Psoas muscle (tissue), 8 donors: ENCODE data around the gene ZFYVE9. TPM values are rescaled to one million over a fixed set of nuclear protein-coding genes. Genes with fewer than 3 reads are reported as not detected.

Source experiments
- ATAC-seq, 4 donors: fragments of 200-7000 bp; cut with Tn5 transposase; one replicate each; pipeline ENCODE4 v1.9.1; 2020; ENCODE audit warnings: moderate library complexity in 3 of 4, mild to moderate bottlenecking in 2 of 4
- DNase-seq, 2 donors: peaks; one replicate each; pipeline ENCODE4 v3.0.0-alpha.2; 2020
- H3K27ac ChIP-seq: fragments of 200-600 bp; one replicate; pipeline ENCODE4 v1.8.0; 2022
- H3K27me3 ChIP-seq, 3 donors: fragments of 200-600 bp in 1 of 3; one replicate each; pipeline versions ENCODE4 v1.6.1 to v1.8.0; 2013 to 2022; ENCODE audit warnings: low read length in 2 of 3, mild to moderate bottlenecking in 2 of 3, moderate library complexity in 1 of 3; ENCODE audit not compliant: insufficient read depth in 3 of 3
- H3K36me3 ChIP-seq, 2 donors: fragments of 200-600 bp in 1 of 2; one replicate each; pipeline versions ENCODE4 v1.6.1 to v1.8.0; 2013 to 2022; ENCODE audit warnings: low read depth in 1 of 2, mild to moderate bottlenecking in 1 of 2, moderate library complexity in 1 of 2; ENCODE audit not compliant: insufficient read depth in 1 of 2
- H3K4me1 ChIP-seq: fragments of 200-600 bp; one replicate; pipeline ENCODE4 v1.8.0; 2022
- H3K4me3 ChIP-seq: fragments of 200-600 bp; one replicate; pipeline ENCODE4 v1.8.0; 2022; ENCODE audit warnings: mild to moderate bottlenecking
- H3K9me3 ChIP-seq: fragments of 200-600 bp; one replicate; pipeline ENCODE4 v1.8.0; 2022
- CTCF ChIP-seq: fragments of 200-600 bp; IDR thresholded peaks from one replicate; pipeline ENCODE4 v1.8.0; 2022; ENCODE audit warnings: antibody characterized with exemption
- WGBS, 3 donors: extraction: QIAGEN DNeasy Blood & Tissue Kit; methylation state at CpG; one replicate each; pipeline versions ENCODE4 v1.1.6 to v1.1.7; 2013; 5-methylcytosine and 5-hydroxymethylcytosine counted together
- intact Hi-C, 2 donors: fragments of 100-400 bp; cut with DNase I; formaldehyde crosslinking; loops; one replicate each; pipeline versions ENCODE4 v1.11.0 to v1.14.2; 2022
- polyA plus RNA-seq, 3 donors: library from polyadenylated mRNA; stranded (reverse); fragments of 200-250 nt; gene quantifications; one replicate each; pipeline ENCODE4 v1.2.3, GENCODE V29; 2013
- total RNA-seq, 4 donors: library from RNA; stranded (reverse); fragmentation: NEBNext Ultra II Directional in 2 of 4; extraction: Animal tissue kit (Norgen Biotek cat#: 25700) in 2 of 4; gene quantifications; one replicate each; pipeline versions ENCODE4 v1.2.1 to v1.2.4, GENCODE V29; 2021 to 2023
- donor health status: healthy with polysubstance abuse.
- donor health status: DM: no; HTN: no; CAD: no; lungs with moderate emphysema.
- donor health status: Bipolar disorder and iron deficiency.
- donor health status: healthy.
- donor health status: DM: yes; HTN: yes; CAD: no.
- donor health status: DM: no; HTN: no; CAD: no.
- donor health status: DM: no; HTN: no; CAD: no.
- donor health status: DM: yes; HTN: yes; CAD: no.

The ZFYVE9 gene
- total and polyA plus RNA-seq, 7 donors, result 14.7 to 39.1 (median 31.4) TPM

- H3K27ac ChIP-seq, result no peak overlapping the region
- WGBS, 3 donors, result 94 to 95% (median 95%) methylated on average over 5 of the region's 5 CpGs
- no peaks in the 10 kb centered on the region for H3K4me1 ChIP-seq
- no peaks in the 10 kb centered on the region for H3K27me3 ChIP-seq
- no peak overlapping the region for H3K4me3 ChIP-seq
- H3K36me3 ChIP-seq, result peaks cover 0 to 7% of the 10 kb centered on the region in 2 donors
- no peak for TF ChIP-seq CTCF
- intact Hi-C loops, result no loop called here
- peaks cover 12% of the 10 kb centered on the region for H3K9me3 ChIP-seq
- no peak for DNase-seq
- ATAC-seq, result no peak
These were observed 75.1 kb downstream of the ZFYVE9 start for GRCh38 chr1:52216907-52217458.

GRCh38 chr1:52225174-52225573 is 83.3 kb downstream of the ZFYVE9 start:
- no peak for DNase-seq
- intact Hi-C loops, result no loop called here
- no peak for TF ChIP-seq CTCF
- Histone ChIP-seq H3K4me1 (no peaks in the 10 kb centered on the region), H3K27me3 (no peaks in the 10 kb centered on the region), H3K4me3 (no peak overlapping the region), H3K27ac (no peak overlapping the region), H3K9me3 (peaks cover 14% of the 10 kb centered on the region), H3K36me3 (no peaks in the 10 kb centered on the region)
- 96 to 98% (median 97%) methylated on average over 10 of the region's 10 CpGs for WGBS, 3 donors
- ATAC-seq, result no peak

- intact Hi-C loops, result no loop called here
- ATAC-seq (peak in 3 of 4 donors; percentile 53 to 72 (median 65)), DNase-seq (no peak)
- no peak for TF ChIP-seq CTCF
- H3K9me3 ChIP-seq, result peaks cover 14% of the 10 kb centered on the region
- no peaks in the 10 kb centered on the region for H3K27me3 ChIP-seq
- no peaks in the 10 kb centered on the region for H3K36me3 ChIP-seq
- H3K4me3 ChIP-seq, result no peak overlapping the region
- WGBS, 3 donors, result 96 to 99% (median 99%) methylated on average over 2 to 3 of the region's 3 CpGs
- no peak overlapping the region for H3K27ac ChIP-seq
- H3K4me1 ChIP-seq, result peaks cover 5% of the 10 kb centered on the region
These were observed 87.6 kb downstream of the ZFYVE9 start for GRCh38 chr1:52229494-52229893.

- Histone ChIP-seq H3K27ac (no peak overlapping the region), H3K4me3 (no peak overlapping the region), H3K9me3 (no peaks in the 10 kb centered on the region), H3K4me1 (peaks cover 5% of the 10 kb centered on the region), H3K36me3 (no peaks in the 10 kb centered on the region), H3K27me3 (no peaks in the 10 kb centered on the region)
- intact Hi-C loops, result no loop called here
- no peak for TF ChIP-seq CTCF
- ATAC-seq, result no peak
- no peak for DNase-seq
- 97 to 99% (median 97%) methylated on average over 1 of the region's 1 CpG for WGBS, 3 donors
These were observed 91.6 kb downstream of the ZFYVE9 start for GRCh38 chr1:52233463-52233862.

- ATAC-seq (no peak), DNase-seq (no peak)
- Histone ChIP-seq H3K9me3 (no peaks in the 10 kb centered on the region), H3K36me3 (no peaks in the 10 kb centered on the region), H3K4me3 (no peak overlapping the region), H3K27ac (no peak overlapping the region), H3K27me3 (no peaks in the 10 kb centered on the region), H3K4me1 (peaks cover 5% of the 10 kb centered on the region)
- intact Hi-C loops, result no loop called here
- WGBS, 3 donors, result 91 to 93% (median 92%) methylated on average over 4 of the region's 4 CpGs
- no peak for TF ChIP-seq CTCF
These were observed 92.1 kb downstream of the ZFYVE9 start for GRCh38 chr1:52234014-52234413.
